Fibroblast of peridontal ligament (primary cell): ENCODE data around the gene PPM1M.

ENCODE experiments used
- DNase-seq: peaks from one replicate; pipeline ENCODE4 v3.0.0-alpha.2; 2010; ENCODE audit errors: extremely low read depth

PPM1M gene

DNA sequence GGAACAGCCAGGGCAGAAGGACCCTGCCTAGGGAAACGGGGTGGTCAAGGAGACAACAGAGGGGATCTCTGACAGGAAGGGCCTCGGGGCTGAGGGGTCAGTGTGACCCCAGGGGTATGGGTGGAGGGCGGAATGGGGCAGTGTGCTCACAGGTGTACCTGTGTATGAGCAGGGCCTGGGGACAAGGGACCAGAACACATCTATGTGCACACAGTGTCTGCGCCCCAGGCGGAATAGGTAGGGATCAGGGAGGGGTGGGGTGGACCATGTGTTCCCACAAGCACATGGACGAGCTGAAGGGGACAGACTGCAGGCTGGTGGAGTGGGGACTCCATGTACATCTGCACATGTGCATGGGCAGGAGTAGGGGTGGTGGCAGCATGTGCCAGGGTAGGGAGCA, 15.1 kb upstream of the PPM1M start:
- no peak for DNase-seq

DNA sequence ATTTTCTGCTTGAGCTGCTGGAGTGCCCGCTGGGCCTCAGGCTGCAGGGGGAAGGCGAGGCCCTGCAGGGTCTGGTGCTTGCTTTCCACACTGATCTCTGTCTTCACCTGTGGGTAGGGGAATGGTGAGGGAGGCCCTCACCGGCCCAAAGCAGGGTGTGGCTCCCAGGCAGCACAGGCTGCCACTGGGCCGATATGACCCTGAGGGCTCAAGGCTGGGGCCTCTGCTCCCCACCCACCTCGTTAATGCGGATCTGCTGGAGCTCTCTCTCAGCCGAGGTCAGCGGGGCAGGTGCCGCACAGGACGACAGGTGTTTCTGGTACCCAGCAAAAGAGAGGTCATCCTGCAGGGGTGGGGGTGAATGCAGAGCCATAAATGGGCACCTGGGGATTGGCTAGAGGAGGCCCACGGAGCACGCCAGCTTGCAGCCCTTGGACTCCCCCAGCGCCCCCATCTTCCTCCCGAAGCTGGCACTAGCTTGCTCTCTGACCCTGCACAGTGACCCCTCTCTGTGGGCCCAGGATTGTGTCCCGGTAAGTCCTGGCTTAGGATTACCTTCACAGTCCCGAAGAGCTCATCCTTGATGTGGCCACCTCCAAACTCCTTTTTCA, 14.6 kb upstream of the PPM1M start:
- DNase-seq: no peak

DNA sequence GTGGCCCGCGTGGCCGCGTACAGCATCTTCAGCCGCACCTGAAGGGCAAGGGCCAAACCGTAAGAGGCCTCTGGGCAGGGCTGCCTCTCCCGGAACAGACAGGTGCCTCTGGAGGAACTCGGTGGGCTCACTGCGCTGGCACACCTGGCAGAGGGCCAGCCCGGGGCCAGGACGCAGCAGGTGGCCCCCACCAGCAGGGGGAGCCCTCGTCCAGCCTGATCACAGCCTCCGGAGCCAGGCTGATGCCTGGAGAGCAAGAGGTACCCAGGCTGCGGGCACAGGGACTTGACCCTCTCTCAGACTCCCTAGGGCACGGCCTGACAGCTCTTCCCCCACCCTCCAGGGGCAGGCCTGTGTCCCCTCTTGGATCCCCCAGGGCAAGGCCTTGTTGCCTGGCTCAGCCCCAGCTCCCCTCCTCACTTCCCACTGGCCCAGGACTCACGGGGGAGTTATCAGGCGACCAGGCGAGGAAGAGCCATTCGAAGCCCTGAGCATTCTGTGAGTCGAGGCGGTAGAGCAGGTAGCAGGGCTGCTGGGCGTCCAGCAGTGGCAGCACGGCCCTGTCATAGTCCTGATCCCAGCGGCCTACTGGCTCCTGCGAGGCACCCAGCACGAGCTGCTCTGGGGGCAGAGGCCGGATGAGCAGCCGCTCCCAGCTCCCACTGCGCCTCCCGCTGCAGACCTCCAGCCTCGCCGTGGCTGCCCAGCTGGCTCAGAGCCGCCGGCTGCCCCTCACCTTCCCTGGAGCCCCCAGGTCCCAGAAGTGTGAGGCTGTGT, 13.9 kb upstream of the PPM1M start:
- peak; percentile 34 for DNase-seq

DNA sequence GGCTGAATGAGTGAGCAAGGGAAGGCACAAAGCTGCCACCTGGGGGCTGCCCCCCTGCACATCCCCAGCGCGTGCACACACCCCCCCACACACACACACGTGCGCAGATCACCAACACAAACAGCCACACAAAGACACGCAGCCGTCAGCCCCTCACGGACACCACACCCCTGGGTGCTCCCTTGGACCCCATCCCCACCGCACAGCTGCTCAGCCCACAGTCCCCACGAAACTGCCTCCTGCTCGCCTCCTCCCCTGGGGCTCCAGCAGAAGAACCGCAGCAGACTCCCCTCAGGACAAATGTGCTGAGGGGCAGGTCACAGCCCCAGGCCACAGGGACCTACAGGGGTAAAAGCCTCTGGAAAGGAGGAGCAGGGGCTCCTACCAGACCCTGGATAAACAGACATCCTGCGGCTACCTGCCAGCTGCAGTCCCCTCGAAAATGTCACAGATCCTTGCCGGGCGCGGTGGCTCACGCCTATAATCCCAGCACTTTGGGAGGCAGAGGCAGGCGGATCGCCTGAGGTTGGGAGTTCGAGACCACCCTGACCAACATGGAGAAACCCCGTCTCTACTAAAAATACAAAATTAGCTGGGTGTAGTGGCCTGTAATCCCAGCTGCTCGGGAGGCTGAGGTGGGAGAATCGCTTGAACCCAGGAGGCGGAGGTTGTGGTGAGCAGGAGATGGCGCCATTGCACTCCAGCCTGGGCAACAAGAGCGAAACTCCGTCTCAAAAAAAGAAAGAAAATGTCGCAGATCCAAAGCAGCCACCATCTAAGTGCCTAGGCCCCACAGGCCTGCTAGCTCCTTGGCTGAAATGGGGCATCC, 13.1 kb upstream of the PPM1M start:
- no peak for DNase-seq

DNA sequence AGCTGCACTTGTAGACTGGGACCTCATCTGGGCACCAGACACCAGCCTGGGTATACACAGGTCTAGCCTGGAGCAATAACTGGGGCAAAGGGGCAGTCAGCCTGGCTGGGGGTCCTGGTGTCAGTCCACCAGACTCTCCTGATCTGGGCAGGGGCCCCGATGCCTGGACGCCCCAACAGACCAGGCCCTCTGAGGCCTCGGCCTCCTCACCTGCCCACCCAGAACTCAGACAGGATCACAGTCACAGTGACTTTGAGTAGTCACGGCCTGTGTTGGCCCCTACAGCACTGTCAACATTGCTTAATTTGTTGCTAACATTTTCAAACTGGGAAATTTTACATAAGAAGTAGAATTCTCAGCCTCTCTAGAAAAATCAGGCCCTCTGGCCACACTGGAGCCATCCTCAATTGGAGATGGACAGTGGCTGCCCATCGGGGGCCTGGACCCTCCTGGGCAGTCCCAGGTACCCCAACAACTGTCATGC, 12.4 kb upstream of the PPM1M start:
- no peak for DNase-seq

DNA sequence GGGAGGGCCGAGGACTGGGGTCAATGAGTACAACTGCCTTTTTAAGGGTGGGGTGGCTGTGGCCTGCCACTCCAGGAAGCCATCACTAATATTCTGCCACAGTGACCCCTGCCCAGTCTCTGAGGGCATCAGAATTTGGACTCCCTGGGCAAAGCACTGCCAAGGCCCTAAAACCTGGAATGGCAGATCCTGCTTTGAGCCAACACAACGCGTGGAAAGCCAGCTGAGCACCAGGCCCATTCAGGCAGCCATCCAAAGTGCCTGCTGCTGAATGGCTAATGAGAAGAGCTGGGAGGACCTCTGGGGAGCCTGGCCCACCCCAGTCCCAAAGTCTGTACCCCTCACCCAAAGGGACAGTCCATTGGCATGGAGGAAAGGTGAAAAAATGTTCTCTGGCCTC, 11.6 kb upstream of the PPM1M start:
- no peak for DNase-seq

DNA sequence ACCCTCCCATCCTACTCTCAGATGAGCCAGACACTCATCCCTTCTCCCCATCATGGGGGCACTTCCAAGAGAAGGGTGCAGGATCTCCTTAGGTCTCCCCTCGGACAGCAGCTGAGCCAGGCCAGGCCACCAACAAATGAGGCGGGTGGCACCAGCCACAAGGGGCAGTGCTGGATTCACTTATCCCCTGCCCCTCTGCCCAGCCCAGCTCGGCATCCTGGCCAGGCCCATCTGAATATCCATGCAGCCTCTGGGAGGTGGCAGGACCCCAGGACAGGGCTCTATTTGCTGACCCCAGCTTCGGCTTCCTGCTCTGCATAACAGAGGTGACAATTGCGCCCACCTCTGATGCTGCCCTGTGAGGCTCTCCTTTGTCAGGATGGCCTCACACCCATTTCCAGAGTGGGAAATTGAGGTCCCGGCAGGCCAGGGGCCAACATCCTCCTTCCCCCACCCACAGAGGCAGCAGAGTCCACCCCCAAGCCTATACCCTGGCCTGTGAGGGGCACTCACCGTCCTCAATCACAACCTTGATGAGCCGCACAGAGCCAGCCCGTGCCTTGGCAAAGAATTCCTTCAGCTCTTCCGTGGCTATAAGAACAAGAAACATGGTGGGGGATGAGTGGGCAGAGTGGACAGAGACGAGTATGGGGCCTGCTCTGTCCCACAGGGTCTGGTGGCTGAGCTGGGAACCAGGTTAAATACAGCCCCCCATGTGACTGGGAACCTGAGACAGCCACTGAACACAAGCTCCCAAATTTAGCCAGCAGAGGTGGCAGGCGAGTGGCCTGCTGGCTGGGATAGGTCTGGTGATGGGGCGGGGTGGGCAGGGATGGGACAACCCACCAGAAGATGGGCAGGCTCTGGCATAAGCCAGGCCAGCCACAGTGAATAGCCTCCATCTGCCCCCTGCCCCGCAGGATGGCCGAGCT, 10.8 kb upstream of the PPM1M start:
- DNase-seq: no peak

DNA sequence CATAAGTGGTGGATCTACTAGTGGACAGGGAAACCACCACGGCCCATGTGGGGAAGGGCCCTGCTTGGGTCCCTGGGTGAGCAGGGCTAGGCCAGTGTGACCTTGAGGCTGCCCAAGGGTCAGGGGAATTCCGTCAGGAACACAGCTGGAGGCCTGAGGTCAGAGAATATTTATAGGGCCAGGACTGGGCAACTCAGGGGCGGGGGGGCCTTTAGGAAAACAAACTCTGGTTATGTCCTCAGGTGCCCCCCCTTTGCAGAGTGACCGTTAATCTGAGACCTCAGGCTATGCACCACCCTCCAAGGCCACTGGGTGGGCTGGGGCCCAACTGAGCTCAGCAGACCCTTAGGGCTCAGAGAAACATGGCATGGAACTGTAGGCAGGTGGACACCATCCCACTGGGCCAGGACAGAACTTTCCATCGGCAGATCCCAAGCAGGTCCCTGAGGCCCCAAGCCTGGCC, 9.1 kb upstream of the PPM1M start:
- DNase-seq: no peak

DNA sequence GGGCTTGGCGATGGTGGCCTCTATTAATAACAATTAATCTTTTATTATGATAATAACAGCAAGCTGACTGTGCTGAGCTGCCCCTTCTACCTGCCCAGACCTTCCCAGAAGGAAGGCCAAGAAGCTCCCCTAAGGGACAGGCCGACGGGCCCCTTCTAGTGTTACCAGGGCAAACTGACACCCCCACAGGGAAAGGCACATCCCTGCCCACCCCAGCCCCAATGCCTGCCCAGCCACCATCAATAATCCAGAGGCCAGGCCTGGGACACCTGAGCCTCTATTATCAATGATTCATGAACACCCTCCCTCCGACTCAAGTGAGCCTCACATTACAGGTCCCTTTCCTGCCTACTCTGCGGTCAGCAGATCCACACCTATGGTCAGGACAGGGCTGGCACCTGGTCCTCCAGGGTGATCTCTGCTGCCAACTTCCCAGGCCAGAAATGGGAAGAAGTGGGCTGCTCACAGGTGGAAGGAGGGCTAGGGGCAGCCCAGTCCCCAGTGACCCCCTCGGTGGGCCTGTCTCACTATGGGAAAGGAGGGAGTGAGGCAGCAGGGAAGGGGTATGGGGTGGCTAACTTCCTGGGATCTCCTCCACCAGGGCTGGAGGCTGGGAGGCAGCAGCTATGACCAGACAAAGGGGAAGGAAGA, 8.4 kb upstream of the PPM1M start:
- DNase-seq: no peak

DNA sequence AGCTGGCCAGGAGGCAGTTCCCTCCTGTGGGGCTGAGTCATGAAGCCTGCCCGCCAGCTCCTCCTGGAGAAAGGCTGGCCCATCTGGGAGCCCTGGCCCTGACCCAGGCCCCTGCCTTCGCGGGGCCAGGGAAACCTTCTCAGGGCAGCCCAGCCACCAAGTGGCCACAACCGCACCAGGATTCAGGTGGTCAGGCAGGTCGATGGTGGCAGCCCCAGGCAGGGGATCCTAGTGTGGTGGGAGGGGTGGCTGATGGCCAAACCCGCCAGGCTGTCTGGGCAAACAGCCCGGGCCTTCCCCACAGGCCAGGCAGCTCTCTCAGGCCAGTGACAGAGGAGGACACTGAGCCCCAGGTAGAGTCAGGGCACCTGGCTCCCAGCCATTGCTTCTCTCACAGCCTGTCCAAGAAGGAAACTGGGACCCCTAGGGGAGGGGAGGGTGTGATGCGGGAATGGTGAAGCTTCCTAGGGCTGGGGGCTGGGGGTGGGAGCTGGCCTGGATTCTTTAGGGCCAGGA, 7.8 kb upstream of the PPM1M start:
- DNase-seq: peak; percentile 82

DNA sequence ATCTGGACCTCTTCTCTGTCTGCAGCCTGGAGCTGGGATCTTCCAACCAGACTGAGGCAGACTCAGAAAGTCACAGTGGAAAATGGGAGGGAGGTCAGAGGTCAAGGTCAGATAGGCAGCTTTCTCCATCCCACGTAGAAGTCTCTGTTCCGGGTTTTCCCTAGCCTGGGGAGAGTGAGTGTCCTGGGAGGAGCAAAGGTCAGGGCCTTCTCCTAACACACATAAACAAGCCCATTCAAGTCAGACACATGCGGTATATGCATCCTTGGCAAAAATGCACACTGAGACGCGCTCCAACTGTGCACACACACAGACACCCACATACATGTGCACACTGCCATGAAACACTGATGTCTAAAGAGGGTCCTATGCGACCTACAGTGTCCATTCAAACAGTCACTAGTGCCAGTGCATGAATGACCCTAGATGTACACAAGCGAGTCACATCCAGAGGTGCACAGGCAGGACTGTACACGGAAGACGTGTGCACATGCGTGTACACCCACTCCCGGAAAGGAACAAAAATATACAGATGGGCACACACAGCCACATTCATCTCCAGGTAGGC, 7.3 kb upstream of the PPM1M start:
- DNase-seq: no peak

DNA sequence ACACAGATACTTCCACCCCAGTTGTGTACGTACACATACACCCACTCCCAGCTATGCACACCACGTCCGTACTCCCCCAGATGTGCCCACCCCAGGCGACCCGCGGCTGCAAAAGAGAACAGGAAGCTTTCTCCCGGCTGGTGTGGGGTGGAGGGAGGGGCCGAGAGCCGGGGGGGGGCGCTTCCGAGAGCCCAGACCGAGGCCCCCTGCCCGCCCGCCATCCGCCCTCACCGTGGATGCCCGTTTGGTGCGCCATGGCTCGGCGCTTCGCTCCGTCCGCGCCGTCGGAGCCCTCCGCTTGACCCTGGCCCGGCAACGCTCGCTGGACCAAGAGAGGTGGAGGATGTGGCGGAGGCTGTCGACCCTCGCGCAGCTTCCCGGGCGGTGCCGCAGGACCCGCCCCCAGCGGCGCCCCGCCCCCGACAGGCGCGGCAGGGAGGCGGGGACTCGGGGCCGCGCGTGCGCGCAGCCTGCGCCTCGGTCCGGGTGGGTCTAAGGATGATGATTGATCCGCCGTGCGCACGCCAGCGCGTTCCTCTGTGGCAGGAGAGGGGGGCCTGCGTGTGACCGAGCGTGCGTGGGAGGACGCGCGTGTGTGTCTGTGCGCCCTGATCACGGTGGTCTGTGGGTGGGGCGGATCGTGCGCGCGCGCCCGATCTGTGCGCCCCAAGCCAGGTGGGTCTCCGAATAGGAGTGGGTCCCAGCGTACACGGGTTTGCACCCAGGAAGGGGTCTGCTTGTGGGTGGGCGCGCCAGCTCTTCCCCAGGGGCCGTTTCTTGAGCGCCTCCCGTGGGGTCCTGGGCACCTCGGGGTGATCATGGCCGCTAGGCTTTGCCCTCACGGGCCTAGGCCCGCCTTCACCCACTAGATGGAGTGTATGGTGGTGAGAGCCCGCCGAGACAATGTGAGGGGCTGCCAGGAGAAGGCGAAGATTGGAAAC, 6.5 kb upstream of the PPM1M start, which contains the start of gene TWF2:
TSS of gene TWF2 (minus strand) at position 398 of the 941 bp plus-strand sequence. CDS start at position 256, 142 bp downstream.
- DNase-seq: peak; percentile 63

DNA sequence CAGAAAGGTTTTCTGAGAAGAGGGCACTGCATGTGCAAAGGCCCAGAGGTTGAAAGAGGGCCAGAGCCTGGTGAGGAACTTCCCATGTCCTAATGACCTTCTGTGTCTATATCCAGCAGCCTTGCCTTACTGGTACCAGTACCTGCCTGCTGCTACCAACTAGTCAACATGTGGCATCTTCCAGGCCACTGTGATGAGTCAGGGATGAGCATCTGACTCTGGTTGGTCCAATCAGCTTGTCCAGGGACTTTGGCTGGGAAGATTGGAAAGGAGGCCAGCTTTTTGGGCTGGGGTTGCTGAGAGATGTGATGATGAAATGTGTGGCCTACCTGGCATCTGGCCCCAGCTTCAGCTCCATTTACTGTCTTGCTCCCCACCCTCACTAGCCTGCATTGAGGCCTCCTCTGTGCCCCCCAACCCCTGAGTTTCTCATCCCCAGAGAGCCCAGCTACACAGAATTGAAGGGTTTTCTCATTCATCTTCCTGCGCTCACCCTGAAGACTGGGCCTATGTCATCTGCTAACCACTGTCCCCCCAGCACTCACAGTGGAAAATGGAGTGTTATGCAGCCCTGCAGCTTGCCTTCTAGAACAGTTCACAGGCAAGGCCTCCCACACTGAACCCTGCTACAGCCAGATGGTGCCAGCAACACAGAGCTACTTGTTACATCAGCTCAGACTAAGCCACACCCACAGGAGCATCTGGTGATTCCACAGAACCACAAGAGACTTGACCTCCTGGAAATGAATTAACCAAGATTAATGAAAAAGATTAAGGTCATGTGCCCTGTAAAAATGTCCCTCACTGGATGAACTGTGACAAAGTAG, 5.3 kb upstream of the PPM1M start:
- DNase-seq: peak; percentile 97

DNA sequence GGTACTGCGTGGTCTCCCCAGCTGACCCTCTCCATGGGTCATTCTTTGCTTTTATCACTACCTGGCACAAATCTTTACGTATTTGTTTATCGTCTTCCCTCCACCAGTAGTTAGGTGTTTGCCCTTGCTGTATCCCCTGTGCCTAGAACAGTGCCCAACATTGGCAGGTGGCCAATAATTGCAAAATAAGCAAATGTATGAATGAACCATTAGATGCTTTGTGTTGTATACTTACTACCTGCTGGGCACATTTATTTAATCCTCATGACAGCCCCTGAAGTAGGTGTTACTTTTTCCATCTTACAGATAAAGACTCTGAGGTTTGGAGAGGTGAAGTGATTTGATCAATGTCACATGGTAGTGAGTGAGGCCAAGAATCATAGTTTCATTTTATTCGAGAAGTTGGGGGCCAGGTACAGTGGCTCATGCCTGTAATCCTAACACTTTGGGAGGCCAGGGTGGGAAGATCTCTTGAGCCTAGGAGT, 4.6 kb upstream of the PPM1M start:
- no peak for DNase-seq

DNA sequence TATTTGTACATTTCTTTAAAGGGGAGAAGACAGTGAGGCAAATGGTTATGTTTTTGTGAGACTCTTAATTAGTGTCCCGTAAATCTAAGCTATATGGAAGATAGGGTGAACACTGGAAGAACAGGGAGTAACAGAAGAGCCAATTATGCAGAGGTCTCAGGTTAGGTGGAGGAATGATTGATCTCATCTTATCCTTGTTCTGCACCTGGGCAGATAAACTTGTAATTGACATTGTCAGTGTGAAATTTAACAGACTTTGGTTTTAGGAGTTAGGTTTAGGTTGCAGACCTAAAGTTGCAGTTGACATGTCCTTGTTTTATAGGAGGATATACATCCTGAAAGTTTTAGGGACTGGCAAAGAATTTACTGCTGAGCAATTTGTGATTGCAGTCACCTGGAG, 3.5 kb upstream of the PPM1M start:
- no peak for DNase-seq

DNA sequence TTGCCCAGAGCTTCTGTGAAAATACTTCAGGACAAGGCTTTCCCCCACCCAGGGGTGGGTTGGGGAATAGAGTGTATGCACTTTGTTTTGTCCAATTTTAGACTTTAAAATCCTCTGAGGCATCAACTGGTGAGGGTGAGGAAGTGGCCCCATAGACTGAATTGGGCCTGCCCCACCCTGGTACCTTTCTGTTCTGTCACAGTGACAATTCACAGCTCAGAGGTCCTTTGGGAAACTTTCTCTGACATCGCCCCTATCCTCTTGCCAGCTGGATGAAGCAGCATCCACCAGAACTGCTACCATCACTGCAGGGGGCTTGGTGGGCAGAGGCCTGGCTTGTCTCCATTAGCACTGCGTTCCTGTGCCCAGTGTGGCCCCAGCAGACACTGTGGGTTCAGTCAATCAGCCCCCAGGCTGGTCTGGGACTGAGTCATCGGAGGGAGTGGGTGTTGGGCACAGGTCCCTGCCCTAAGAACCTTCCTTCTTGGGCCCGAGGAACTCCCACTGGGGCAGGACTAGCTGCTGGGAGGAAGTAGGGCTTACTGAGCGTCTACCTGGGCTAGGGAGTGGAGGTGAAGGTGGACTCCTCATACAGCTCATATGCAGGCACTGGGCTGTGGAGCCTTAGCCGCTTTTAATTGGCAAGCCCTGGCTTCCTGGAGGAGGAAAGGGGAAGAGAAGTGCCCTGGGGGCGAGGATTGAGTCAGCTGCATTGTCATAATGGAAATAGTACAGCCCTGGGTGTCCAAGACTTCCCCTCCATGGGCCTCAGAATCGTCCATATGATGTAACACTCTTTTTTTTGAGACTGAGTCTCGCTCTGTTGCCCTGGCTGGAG, 1.5 kb upstream of the PPM1M start:
- no peak for DNase-seq

DNA sequence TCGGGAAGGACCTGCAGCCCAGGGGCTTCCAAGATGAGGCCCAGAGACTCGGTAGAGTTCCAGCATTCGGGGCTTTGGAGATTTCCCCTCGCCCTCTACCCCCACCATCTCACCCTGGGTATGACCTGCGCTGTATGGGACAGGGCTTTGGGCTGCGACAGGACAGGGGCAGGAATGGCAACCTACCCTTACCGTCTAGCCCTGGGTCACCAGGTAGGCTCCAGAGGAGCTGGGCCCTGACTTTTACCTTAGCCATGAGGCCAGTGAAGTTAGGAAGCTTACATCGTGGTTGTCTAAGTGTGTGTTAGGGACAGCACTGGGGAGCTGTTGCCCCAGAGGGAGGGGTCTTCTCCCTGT, 683 bp downstream of the PPM1M start:
- DNase-seq: no peak
